Activated naive CD4-positive, alpha-beta T cell treated with anti-CD3 and anti-CD28 coated beads, Interleukin-2, amount 50 U/mL, for 72 hours (primary cell): ENCODE data around the gene GDF7. TPM values are rescaled to one million over a fixed set of nuclear protein-coding genes. Genes with fewer than 3 reads are reported as not detected.

Experiments
- ATAC-seq, 2 donors: fragments of 150-1000 bp; cut with Tn5 transposase; 2 replicates each; pipeline ENCODE4 v1.10.0; 2021; ENCODE audit warnings: mild to moderate bottlenecking in 2 of 2, moderate library complexity in 2 of 2
- DNase-seq, 2 donors: peaks; one replicate each; pipeline ENCODE4 v3.0.0; 2021 to 2022; ENCODE audit warnings: low spot score in 2 of 2
- H3K27ac Mint-ChIP-seq, 2 donors: one replicate each; pipeline ENCODE4 v1.8.0; 2022; ENCODE audit warnings: mild to moderate bottlenecking in 2 of 2, mixed read lengths in 2 of 2
- H3K36me3 Mint-ChIP-seq, 2 donors: one replicate each; pipeline ENCODE4 v1.8.0; 2022; ENCODE audit warnings: mixed read lengths in 2 of 2
- H3K9me3 Mint-ChIP-seq, 2 donors: one replicate each; pipeline ENCODE4 v1.8.0; 2022; ENCODE audit warnings: mixed read lengths in 2 of 2
- total RNA-seq, 2 donors: library from RNA; stranded (reverse); gene quantifications; one replicate each; pipeline ENCODE4 v1.2.3, GENCODE V29; 2022

GDF7 gene
- total RNA-seq, 2 donors from 2014 or later = 0.07 TPM; not detected in 1

- DNase-seq (no peak), ATAC-seq (no peak)
- H3K36me3 Mint-ChIP-seq = peaks cover 0 to 5% of the 10 kb centered on the region in 2 donors
- H3K9me3 Mint-ChIP-seq = no peaks in the 10 kb centered on the region
- no peak overlapping the region for H3K27ac Mint-ChIP-seq
These were observed 29.8 kb upstream of the GDF7 start for GRCh38 chr2:20637147-20637546.

GRCh38 chr2:20638014-20638413 is 28.9 kb upstream of the GDF7 start:
- no peaks in the 10 kb centered on the region for H3K9me3 Mint-ChIP-seq
- ATAC-seq (no peak), DNase-seq (no peak)
- H3K27ac Mint-ChIP-seq = no peak overlapping the region
- H3K36me3 Mint-ChIP-seq = peaks cover 0 to 5% of the 10 kb centered on the region in 2 donors

- no peaks in the 10 kb centered on the region for H3K9me3 Mint-ChIP-seq
- ATAC-seq (no peak), DNase-seq (no peak)
- no peak overlapping the region for H3K27ac Mint-ChIP-seq
- peaks cover 0 to 5% of the 10 kb centered on the region in 2 donors for H3K36me3 Mint-ChIP-seq
These were observed 28.1 kb upstream of the GDF7 start for GRCh38 chr2:20638646-20639430.

GRCh38 chr2:20640411-20641122 is 26.4 kb upstream of the GDF7 start:
- H3K36me3 Mint-ChIP-seq = no peaks in the 10 kb centered on the region
- DNase-seq = no peak
- no peaks in the 10 kb centered on the region for H3K9me3 Mint-ChIP-seq
- peak overlapping the region in 1 of 2 donors; percentile 29 for H3K27ac Mint-ChIP-seq
- ATAC-seq = no peak

GRCh38 chr2:20641123-20641985 is 25.6 kb upstream of the GDF7 start:
- Mint-ChIP-seq H3K36me3 (no peaks in the 10 kb centered on the region), H3K27ac (no peak overlapping the region), H3K9me3 (no peaks in the 10 kb centered on the region)
- no peak for DNase-seq
- ATAC-seq = no peak

GRCh38 chr2:20642055-20642971 is 24.6 kb upstream of the GDF7 start:
- H3K27ac Mint-ChIP-seq = no peak overlapping the region
- peak; percentile 97 to 98 for ATAC-seq
- no peaks in the 10 kb centered on the region for H3K9me3 Mint-ChIP-seq
- H3K36me3 Mint-ChIP-seq = no peaks in the 10 kb centered on the region
- peak; percentile 69 to 82 for DNase-seq

- Mint-ChIP-seq H3K9me3 (no peaks in the 10 kb centered on the region), H3K27ac (no peak overlapping the region), H3K36me3 (no peaks in the 10 kb centered on the region)
- ATAC-seq = no peak
- DNase-seq = no peak
These were observed 23.9 kb upstream of the GDF7 start for GRCh38 chr2:20643060-20643459.

- no peak for ATAC-seq
- Mint-ChIP-seq H3K9me3 (no peaks in the 10 kb centered on the region), H3K36me3 (no peaks in the 10 kb centered on the region), H3K27ac (no peak overlapping the region)
- DNase-seq = no peak
These were observed 23.1 kb upstream of the GDF7 start for GRCh38 chr2:20643826-20644225.

- DNase-seq (no peak), ATAC-seq (no peak)
- Mint-ChIP-seq H3K27ac (no peak overlapping the region), H3K36me3 (no peaks in the 10 kb centered on the region), H3K9me3 (no peaks in the 10 kb centered on the region)
These were observed 21.6 kb upstream of the GDF7 start for GRCh38 chr2:20645301-20645701.

- Mint-ChIP-seq H3K36me3 (no peaks in the 10 kb centered on the region), H3K27ac (no peak overlapping the region), H3K9me3 (no peaks in the 10 kb centered on the region)
- ATAC-seq = no peak
- no peak for DNase-seq
These were observed 21.2 kb upstream of the GDF7 start for GRCh38 chr2:20645761-20646160.

GRCh38 chr2:20646446-20646845 is 20.5 kb upstream of the GDF7 start:
- no peak overlapping the region for H3K27ac Mint-ChIP-seq
- no peak for ATAC-seq
- DNase-seq = no peak
- H3K9me3 Mint-ChIP-seq = no peaks in the 10 kb centered on the region
- no peaks in the 10 kb centered on the region for H3K36me3 Mint-ChIP-seq

GRCh38 chr2:20647211-20647610 is 19.7 kb upstream of the GDF7 start:
- no peaks in the 10 kb centered on the region for H3K36me3 Mint-ChIP-seq
- no peaks in the 10 kb centered on the region for H3K9me3 Mint-ChIP-seq
- H3K27ac Mint-ChIP-seq = no peak overlapping the region
- ATAC-seq = no peak
- no peak for DNase-seq

GRCh38 chr2:20647738-20648137 is 19.2 kb upstream of the GDF7 start:
- no peaks in the 10 kb centered on the region for H3K9me3 Mint-ChIP-seq
- no peak overlapping the region for H3K27ac Mint-ChIP-seq
- DNase-seq = no peak
- no peaks in the 10 kb centered on the region for H3K36me3 Mint-ChIP-seq
- ATAC-seq = no peak

- ATAC-seq = no peak
- Mint-ChIP-seq H3K27ac (no peak overlapping the region), H3K36me3 (no peaks in the 10 kb centered on the region), H3K9me3 (no peaks in the 10 kb centered on the region)
- no peak for DNase-seq
These were observed 18.7 kb upstream of the GDF7 start for GRCh38 chr2:20648206-20648605.

- ATAC-seq = no peak
- Mint-ChIP-seq H3K36me3 (no peaks in the 10 kb centered on the region), H3K9me3 (no peaks in the 10 kb centered on the region), H3K27ac (peak overlapping the region; percentile 30 to 45)
- no peak for DNase-seq
These were observed 18.1 kb upstream of the GDF7 start for GRCh38 chr2:20648831-20649230.

GRCh38 chr2:20649576-20649975 is 17.4 kb upstream of the GDF7 start:
- no peaks in the 10 kb centered on the region for H3K9me3 Mint-ChIP-seq
- DNase-seq (no peak), ATAC-seq (no peak)
- H3K36me3 Mint-ChIP-seq = no peaks in the 10 kb centered on the region
- H3K27ac Mint-ChIP-seq = peak overlapping the region in 1 of 2 donors; percentile 30
